CD4-positive, alpha-beta T cell treated with Interleukin-4 for 1 hour (primary cell): Measurements from ENCODE around the gene DPP9.

Experiments
- DNase-seq, 2 donors: peaks; one replicate each; pipeline ENCODE4 v3.0.0-alpha.2; 2020 to 2022

Gene DPP9

GRCh38 chr19:4707956-4708650 lies 15.5 kb downstream of the DPP9 start:
- DNase-seq, result no peak

- DNase-seq, result no peak
Measured at GRCh38 chr19:4707322-4707721, 16.3 kb downstream of the DPP9 start.

GRCh38 chr19:4705413-4706131 lies 18.1 kb downstream of the DPP9 start:
- DNase-seq, result no peak

GRCh38 chr19:4704317-4704673 lies 19.3 kb downstream of the DPP9 start:
- no peak for DNase-seq

GRCh38 chr19:4703671-4704316 lies 19.8 kb downstream of the DPP9 start:
- no peak for DNase-seq

GRCh38 chr19:4702764-4703163 lies 20.9 kb downstream of the DPP9 start:
- no peak for DNase-seq

GRCh38 chr19:4701557-4701956 lies 22.1 kb downstream of the DPP9 start:
- no peak for DNase-seq

- DNase-seq, result no peak
Measured at GRCh38 chr19:4700693-4700970, 23.0 kb downstream of the DPP9 start.

GRCh38 chr19:4699826-4700692 lies 23.6 kb downstream of the DPP9 start:
- no peak for DNase-seq

- DNase-seq, result no peak
Measured at GRCh38 chr19:4697304-4697703, 26.3 kb downstream of the DPP9 start.

GRCh38 chr19:4695224-4695731 lies 28.4 kb downstream of the DPP9 start:
- no peak for DNase-seq

- no peak for DNase-seq
Measured at GRCh38 chr19:4694211-4694987, 29.2 kb downstream of the DPP9 start.

- DNase-seq, result no peak
Measured at GRCh38 chr19:4693471-4694121, 30.0 kb downstream of the DPP9 start.

- DNase-seq, result no peak
Measured at GRCh38 chr19:4693078-4693350, 30.6 kb downstream of the DPP9 start.

GRCh38 chr19:4692251-4693077 lies 31.2 kb downstream of the DPP9 start:
- DNase-seq, result no peak

GRCh38 chr19:4691373-4691772 lies 32.3 kb downstream of the DPP9 start:
- DNase-seq, result no peak

- DNase-seq, result no peak
Measured at GRCh38 chr19:4690361-4690760, 33.3 kb downstream of the DPP9 start.

- no peak for DNase-seq
Measured at GRCh38 chr19:4689403-4689802, 34.2 kb downstream of the DPP9 start.

- no peak for DNase-seq
Measured at GRCh38 chr19:4688587-4688986, 35.1 kb downstream of the DPP9 start.

GRCh38 chr19:4687396-4687795 lies 36.2 kb downstream of the DPP9 start:
- no peak for DNase-seq

- no peak for DNase-seq
Measured at GRCh38 chr19:4686700-4687099, 36.9 kb downstream of the DPP9 start.
